HG03139 (cell line): ENCODE data around the gene TMEM30A.

Source experiments
- ATAC-seq: cut with Tn5 transposase; IDR thresholded peaks from one replicate; pipeline ENCODE4 v1.9.1; 2021; ENCODE audit not compliant: unreplicated experiment

Gene TMEM30A

DNA sequence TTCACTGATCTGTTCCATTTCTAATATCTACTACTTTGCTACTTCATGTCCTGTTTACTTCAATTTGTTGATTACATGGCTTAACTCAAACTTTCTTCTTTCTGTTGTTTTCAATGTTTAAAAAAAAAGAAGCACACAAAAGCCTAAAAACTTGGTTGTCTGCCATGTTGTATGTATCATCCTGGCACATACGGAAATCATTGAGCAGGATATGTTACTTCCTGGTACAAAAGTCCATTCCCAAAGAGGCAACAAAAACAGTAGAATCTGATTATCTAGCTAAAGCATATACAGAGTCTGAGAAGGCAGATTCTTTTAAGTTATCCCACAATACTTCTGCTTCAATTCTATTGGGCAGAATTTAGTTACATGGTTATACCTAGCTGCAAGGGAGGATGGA is 64.2 kb downstream of the TMEM30A start:
- ATAC-seq, result no peak

GRCh38 chr6:75219263-75219662 is 65.3 kb downstream of the TMEM30A start:
- no peak for ATAC-seq

DNA sequence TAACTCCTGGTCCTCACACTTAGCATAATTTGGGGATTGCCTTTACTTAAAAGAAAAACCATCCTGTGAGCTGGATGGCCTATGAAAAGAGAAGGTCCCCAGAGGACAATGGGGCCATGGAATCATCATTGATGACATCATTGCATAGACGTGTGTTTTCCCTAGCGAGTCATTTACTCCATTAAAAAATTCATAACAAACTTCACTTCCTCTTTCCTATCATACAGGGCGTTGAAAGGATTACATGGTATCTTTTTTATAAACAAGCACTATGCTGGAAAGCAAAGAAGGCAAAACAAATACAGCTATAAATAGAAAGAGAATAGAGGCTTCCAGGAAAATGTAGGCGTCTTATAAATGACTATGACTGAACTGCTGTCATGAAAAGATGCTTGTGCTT is 67.4 kb downstream of the TMEM30A start:
- ATAC-seq, result no peak

DNA sequence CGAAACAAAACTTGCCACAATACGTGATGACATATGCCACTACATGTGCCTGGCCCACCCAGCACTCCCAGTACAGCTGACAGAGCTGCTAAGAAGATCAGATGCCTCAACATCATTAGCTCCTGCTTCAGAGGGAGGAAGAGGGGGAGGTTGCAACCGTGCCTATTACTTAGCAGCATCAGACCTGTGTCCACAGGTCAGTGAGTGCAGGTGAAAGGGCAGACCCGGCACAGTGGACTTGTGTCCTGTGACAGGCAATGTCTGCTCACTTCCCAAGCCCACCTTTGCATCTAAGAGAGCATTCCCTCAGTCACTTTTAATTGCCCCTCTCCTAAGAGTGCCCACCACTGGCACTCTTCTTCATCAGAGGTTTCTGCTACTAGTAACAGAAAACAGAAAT is 69.3 kb downstream of the TMEM30A start:
- no peak for ATAC-seq

GRCh38 chr6:75213732-75214131 is 70.9 kb downstream of the TMEM30A start:
- no peak for ATAC-seq

DNA sequence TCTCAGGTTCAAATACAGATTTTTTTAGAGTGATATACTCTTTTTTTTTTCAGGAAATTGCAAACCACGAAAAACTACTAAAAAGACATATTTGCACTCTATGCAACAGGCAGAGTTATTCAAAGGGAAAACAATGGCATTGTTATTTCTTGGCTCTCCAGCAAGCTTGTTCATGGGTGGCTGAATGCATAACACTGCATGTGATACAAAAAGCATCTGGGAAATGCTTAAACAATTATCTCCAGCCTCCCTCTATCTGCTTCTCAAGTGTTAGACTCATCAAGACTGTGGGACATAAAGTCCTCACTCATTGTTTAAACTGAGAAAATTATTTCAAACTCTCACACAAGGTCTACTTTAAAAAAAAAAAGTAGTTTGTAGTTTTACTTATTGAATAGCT is 71.5 kb downstream of the TMEM30A start:
- ATAC-seq, result no peak

GRCh38 chr6:75211920-75212590 is 72.5 kb downstream of the TMEM30A start:
- no peak for ATAC-seq

- ATAC-seq, result no peak
These were observed 73.5 kb downstream of the TMEM30A start for GRCh38 chr6:75210885-75211739.

DNA sequence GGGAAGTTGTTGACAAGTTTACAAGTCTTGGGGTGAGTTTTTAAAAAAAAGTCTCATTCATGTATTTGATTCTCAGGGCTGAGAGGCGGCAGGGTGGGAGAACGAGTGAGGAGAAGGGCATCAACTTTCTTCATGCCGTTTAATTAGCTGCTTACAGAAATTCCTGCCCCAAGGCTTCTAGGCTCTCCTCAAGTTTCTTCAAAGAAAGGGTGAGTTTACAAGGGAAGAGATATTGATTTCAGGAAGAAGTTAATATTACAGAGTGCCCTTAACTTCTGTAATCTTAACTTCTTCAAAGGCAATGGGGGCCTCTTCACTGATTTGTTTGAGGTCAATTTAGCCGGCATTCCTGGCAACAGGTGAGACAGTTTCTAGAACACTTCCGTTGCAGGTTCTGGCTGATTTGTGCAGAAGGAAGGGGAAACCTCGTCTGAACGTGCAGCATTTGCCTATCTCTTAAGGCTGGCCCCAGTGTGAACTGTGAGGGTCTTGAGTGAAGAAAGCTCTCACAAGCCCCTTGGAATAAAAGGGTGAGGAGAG is 75.3 kb downstream of the TMEM30A start:
- no peak for ATAC-seq

GRCh38 chr6:75208298-75209183 is 76.1 kb downstream of the TMEM30A start:
- ATAC-seq, result peak; percentile 78

DNA sequence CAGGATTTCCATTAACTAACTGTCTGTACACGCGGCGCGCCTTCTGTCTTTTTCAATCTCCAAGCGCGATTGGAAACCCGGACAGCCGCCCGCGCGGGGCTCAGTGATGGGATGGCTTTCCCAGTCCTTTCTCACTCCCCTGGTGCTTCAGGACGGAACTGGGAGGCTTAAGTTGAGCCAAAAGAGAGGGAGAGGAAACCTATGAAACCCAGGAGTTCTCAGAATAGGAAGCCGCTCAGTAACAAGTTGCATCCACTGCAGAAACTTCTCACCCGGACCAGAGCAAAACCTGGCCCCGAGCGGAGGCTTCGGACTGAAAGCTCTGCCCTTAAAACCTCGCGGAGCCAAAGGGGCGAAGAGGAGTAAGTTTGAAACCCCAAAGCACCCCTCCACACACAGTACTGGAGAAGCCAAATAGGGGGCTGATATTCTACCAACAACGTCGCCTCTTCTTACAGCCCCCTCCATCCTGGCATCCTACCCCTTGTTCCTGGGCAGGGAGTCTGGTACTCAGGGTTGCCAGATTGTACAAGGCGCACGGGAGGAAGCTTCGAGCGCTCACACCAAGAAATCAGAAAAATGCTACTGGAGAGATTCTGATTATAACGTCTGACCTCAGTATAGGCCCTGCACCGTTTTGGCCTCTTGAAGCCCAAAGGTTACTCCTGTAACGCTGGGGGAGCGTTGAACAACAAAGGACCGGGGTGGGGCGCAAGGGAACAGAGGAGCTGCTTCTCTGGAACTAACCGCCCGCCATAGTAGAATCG is 77.8 kb downstream of the TMEM30A start:
- no peak for ATAC-seq

GRCh38 chr6:75205776-75206575 is 78.6 kb downstream of the TMEM30A start, which contains the start of gene COL12A1:
COL12A1 (minus strand) TSS chr6:75206053; CDS start chr6:75202792, 3,261 bp downstream.
- no peak for ATAC-seq

DNA sequence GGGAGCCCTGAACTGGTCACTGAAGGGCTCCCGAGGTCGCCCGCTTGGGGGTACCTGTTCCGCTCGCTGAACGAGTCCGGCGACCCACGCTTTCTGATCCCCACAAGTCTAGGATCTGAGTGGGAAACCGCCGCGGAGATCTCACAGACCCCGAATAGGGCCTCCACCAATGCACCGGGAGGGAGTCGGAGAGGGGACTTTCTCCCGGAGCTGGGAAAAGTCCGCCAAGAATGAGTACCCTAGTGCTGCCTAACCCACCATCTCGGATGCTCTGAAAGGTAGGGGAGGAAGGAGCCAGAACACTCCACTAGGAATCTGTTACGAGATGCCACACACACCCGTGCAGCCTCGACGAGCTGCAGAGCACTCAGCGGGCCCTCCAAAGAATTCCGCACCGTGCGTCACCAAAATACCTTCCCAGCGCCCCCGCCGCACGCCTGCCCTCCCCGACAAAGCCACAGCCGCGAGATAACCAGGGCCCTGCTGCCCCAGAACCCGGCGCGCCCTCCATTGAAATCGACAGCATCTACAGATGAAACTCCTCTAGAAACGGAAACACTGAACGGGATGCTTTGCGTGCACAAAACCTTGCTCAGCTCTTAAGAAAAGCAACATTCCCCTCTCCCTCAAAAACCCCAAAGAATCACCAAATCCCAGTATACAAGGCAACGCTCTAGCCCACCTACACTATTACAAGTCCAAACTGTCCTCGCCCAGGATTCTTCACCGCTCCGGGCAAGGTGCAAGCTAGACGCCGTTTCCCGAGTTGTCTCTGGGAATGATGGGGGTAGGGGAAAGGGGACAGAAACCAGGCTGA is 79.4 kb downstream of the TMEM30A start:
- no peak for ATAC-seq

GRCh38 chr6:75204217-75204958 is 80.2 kb downstream of the TMEM30A start:
- ATAC-seq, result no peak

DNA sequence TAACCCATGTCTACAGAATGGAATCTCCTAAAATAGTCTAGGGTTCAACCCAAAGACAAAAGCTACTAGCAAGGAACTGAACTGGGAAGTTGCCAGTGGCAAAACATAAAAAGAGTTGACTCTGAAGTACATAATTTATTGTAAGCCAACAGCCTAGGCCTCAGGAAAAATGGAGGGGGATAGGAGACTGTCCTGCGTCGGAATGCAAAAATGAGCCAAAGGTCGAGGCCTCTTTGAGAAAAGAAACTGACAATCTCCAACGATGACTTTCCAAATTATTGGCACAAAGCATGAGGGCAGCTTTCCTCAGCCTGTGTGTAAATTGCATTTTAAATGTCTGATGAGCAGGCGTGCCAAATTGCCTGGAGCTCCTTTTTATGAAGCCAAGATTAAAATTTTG is 80.9 kb downstream of the TMEM30A start:
- ATAC-seq, result no peak
